SK-N-SH (cell line): ENCODE data around the gene PHKA2. TPM values are rescaled to one million over a fixed set of nuclear protein-coding genes. Genes with fewer than 3 reads are reported as not detected.

ENCODE experiments used
- polyA plus RNA-seq, 3 experiments: library from polyadenylated mRNA; depleted of rRNA; stranded (reverse); fragments of >200 nt; gene quantifications; 2 replicates each; pipeline ENCODE4 v1.2.3, GENCODE V29; 2012
- small RNA-seq, 7 experiments: library from RNA; depleted of rRNA; stranded (forward); fragments of <200 nt; gene quantifications; one replicate each; pipeline ENCODE3, GENCODE V24; 2012

Gene PHKA2
- polyA plus RNA-seq, 1 of the 3 experiments (the other 2 are of a cell fraction): 20.5 TPM

Small RNA genes within 50 kb of the gene (small RNA-seq; reads per million reads assigned to genes)
- gene RN7SL48P: 0 reads per million in 7 experiments

Other genes starting within 250 kb of the PHKA2 start
- gene ADGRG2, start 138.4 kb upstream of the PHKA2 start, polyA plus RNA-seq (2012; rRNA removed): 0.08 and 0.23 TPM in 2 replicates